GM06990 (cell line): Measurements from ENCODE around the gene CREB3L1.

Source experiments
- DNase-seq: peaks from one replicate; pipeline ENCODE4 v3.0.0-alpha.2; 2011; ENCODE audit not compliant: insufficient read length; ENCODE audit errors: extremely low read depth
- H3K27me3 ChIP-seq: replicated peaks from 2 replicates; pipeline ENCODE4 v1.6.0; 2011; ENCODE audit warnings: low read length; ENCODE audit not compliant: control insufficient read depth, insufficient read depth
- H3K36me3 ChIP-seq: 2 replicates; pipeline ENCODE4 v1.5.1; 2011; ENCODE audit warnings: low read length; ENCODE audit not compliant: control insufficient read depth, insufficient read depth
- H3K4me3 ChIP-seq: replicated peaks from 2 replicates; pipeline ENCODE4 v1.5.1; 2011; ENCODE audit warnings: low read depth, mild to moderate bottlenecking, control low read depth, low read length
- TF ChIP-seq, protein P1 (sequence below): IDR thresholded peaks from 2 replicates; pipeline ENCODE4 v1.5.1; 2011; ENCODE audit warnings: low read length, control low read depth, mild to moderate bottlenecking, inconsistent platforms; ENCODE audit not compliant: insufficient read depth, poor library complexity, severe bottlenecking

The CREB3L1 gene

DNA sequence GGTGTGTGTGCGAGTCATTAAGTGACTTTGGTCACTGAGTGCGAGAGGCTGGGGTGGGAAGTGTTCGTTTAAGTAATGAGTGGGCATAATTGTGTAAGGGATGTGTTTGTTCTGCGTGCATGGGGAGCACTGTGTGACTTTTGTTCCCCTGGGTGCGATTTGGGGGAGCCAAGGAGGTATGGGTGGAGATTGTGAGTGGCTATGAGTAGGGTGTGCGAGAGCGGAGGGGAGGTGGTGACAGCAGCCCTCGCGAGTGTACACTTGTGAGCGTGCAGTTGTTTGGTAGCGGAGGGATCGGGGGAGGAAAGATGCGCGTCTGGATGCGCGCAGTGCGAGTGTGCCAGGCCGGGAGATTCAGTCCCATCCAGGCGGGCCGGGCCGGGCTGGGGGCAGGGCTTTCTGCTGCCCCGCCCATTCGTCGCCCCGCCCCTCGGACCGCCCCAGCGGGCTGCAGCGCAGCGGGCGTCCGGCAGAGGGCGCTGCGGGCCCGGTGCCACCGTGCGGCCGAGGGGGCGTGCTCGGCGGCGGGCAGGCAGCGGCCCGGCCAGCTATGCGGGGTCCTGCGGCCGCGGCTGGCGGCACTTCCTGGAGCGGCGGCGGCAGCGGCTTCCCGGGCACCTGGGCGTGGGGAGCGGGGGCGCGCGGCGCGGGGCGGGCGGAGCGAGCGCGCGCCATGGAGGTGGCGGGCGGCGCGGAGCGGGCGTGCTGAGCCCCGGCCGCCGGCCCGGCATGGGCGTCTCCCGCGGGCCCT, 69.6 kb downstream of the CREB3L1 start, which contains the start of gene DGKZ:
Gene DGKZ, plus strand, starts transcription at position 578 of the 751 bp plus-strand sequence. CDS start 197 bp downstream, outside the sequence.
- no peaks in the 10 kb centered on the region for H3K27me3 ChIP-seq
- peak within 1 kb of the TSS; percentile 98 for H3K4me3 ChIP-seq
- H3K36me3 ChIP-seq = no peaks in the 10 kb centered on the region; the same call in 1 of the 2 replicates
- TF ChIP-seq, protein P1, sequence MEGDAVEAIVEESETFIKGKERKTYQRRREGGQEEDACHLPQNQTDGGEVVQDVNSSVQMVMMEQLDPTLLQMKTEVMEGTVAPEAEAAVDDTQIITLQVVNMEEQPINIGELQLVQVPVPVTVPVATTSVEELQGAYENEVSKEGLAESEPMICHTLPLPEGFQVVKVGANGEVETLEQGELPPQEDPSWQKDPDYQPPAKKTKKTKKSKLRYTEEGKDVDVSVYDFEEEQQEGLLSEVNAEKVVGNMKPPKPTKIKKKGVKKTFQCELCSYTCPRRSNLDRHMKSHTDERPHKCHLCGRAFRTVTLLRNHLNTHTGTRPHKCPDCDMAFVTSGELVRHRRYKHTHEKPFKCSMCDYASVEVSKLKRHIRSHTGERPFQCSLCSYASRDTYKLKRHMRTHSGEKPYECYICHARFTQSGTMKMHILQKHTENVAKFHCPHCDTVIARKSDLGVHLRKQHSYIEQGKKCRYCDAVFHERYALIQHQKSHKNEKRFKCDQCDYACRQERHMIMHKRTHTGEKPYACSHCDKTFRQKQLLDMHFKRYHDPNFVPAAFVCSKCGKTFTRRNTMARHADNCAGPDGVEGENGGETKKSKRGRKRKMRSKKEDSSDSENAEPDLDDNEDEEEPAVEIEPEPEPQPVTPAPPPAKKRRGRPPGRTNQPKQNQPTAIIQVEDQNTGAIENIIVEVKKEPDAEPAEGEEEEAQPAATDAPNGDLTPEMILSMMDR = no peak
- peak; percentile 90 for DNase-seq

DNA sequence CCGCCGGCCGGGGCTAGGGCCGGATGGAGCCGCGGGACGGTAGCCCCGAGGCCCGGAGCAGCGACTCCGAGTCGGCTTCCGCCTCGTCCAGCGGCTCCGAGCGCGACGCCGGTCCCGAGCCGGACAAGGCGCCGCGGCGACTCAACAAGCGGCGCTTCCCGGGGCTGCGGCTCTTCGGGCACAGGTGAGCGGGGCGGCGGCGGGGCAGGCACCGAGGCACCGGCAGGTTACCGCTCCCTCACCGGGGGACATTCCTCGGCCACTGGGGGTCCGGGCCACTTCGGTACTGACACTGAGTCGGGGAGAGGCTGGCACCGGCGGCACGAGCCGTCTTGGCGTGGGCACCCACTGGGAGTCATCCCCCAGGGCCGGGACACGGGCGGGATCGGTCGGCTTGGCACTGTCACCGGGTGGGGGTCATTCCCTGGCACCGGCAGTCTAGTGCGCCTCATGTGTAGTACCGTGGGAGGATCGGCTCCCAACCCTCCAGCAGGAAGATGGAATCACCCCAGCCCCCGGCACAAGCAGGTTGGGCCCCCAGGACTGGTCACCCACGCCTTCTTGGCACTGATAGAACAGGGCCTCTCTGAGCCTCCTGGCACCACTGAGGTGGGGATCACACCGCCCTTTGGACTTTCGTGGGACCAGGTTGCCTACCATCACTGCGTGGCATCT, 70.3 kb downstream of the CREB3L1 start:
- Histone ChIP-seq H3K27me3 (no peaks in the 10 kb centered on the region), H3K4me3 (peak overlapping the region; percentile 98), H3K36me3 (no peaks in the 10 kb centered on the region; the same call in 1 of the 2 replicates)
- DNase-seq = no peak
- TF ChIP-seq, protein P1 = peak; percentile 1

DNA sequence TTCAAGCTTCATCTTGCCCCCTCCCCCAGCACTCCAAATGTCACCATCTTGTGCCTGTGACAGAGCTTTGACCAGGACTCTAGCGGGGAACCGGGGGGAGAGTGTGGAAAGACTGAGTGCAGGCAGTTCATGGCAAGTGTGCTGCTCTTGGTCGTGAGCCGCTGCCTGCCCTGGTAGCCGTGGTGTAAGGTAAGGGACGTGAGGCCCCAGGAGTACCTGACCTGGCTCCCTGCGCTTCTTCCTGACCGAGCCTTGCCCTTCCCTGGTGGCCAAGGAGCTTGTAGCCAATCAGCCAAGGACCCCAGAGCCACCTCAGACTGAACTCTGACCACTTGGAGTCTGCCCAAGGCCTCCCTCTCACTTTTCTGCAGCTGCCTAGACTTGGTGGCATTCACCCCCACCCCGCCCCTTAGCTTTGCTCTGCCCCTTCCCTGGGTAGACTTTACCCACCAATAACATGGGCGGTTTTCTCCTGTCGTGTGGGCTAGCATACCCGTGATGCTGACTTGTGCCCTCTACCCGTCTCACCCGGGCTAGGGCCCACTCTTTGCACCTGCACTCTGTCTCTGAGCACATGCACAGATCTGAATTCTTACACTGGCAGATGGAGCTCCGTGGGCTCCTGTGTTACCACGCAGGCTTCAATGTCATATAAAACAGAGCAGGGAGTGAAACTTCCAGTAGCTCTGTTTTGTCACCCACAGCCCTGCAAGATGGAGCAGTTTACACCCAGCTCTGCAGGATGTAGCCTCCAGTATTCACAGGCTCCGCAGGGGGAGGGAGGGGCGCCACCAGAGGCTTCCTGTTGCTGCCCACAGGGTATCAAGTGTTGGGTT, 71.3 kb downstream of the CREB3L1 start:
- Histone ChIP-seq H3K27me3 (no peaks in the 10 kb centered on the region), H3K4me3 (peak overlapping the region; percentile 98), H3K36me3 (peaks cover 1% of the 10 kb centered on the region)
- no peak for DNase-seq
- TF ChIP-seq, protein P1 = no peak

DNA sequence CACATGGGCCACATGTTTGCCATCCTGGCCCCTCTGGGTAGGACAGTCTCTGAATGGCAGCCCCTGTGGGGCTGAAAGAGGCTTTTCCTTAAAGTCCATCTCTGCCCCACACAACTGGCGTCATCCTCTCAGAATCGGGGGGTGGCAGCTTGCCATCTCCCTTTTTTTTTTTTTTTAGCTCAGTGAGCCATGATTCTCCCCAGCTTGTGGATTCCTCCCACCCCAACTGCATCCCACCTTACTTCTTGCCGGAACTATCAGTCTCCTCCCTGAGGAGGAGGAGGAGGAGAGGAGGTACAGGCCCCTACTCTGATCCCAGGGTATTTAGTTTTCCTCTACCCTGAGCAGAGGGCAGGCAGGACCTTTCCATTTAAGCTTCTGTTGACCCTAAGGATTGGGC, 73.2 kb downstream of the CREB3L1 start:
- DNase-seq = no peak
- peaks cover 1% of the 10 kb centered on the region for H3K36me3 ChIP-seq
- TF ChIP-seq, protein P1 = no peak
- H3K27me3 ChIP-seq = no peaks in the 10 kb centered on the region
- no peak overlapping the region for H3K4me3 ChIP-seq

DNA sequence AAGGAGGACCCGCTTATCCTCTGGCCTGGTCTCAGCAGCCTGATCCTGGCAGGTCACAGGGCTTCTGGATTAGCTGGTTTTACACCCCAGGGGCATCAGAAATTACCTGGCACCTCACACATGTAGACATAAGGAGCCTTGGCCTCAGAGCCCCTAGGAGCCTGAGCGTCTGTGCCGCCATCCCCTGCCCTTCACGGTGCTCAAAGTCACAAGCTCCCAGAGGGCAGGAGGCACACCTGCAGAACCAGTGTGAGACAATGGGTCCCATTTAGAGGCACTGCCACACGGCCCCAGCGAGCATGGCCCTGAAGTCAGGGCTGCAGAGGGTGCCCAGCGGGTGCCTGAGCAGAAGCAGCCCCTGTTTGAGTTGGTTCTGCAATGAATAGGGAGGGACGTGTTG, 73.7 kb downstream of the CREB3L1 start:
- no peak overlapping the region for H3K4me3 ChIP-seq
- no peak for DNase-seq
- H3K27me3 ChIP-seq = no peaks in the 10 kb centered on the region
- TF ChIP-seq, protein P1 = no peak
- H3K36me3 ChIP-seq = peaks cover 1% of the 10 kb centered on the region
